Endothelial cell of umbilical vein (primary cell): Measurements from ENCODE around the gene CHMP6. TPM values are rescaled to one million over a fixed set of nuclear protein-coding genes. Genes with fewer than 3 reads are reported as not detected.

Source experiments
- BruUV-seq: library from RNA; stranded (reverse); fragments of 400-500 nt; replicated peaks from 2 replicates; lab custom pipeline; 2021; lab: Mats Ljungman, UMichigan
- CTCF ChIA-PET: fragments of 300-600, 350-600 bp; sonication (Branson Sonifier 250); formaldehyde crosslinking; loops from one replicate; lab custom pipeline; 2021; ENCODE audit warnings: antibody characterized with exemption, inconsistent platforms; lab: Charles Lee
- POLR2A ChIA-PET: fragments of 300-600, 350-600 bp; sonication (Branson Sonifier 250); formaldehyde crosslinking; loops from one replicate; lab custom pipeline; 2021; ENCODE audit warnings: antibody characterized with exemption, inconsistent platforms; lab: Charles Lee
- DNase-seq: peaks from one replicate; pipeline ENCODE4 v3.0.0-alpha.2; 2011; ENCODE audit warnings: low read depth, low spot score
- FAIRE-seq: peaks from 2 replicates; lab custom pipeline; 2011; peaks lifted over from hg19 to GRCh38; lab: Jason Lieb, UNC
- H2AFZ ChIP-seq: 2 replicates; pipeline ENCODE4 v1.6.0; 2012; ENCODE audit warnings: low read depth, low read length, control low read depth, inconsistent platforms
- H3K27ac ChIP-seq: 2 replicates; pipeline ENCODE4 v1.5.1; 2011; ENCODE audit warnings: low read depth, mild to moderate bottlenecking, control low read depth, low read length, moderate library complexity; ENCODE audit not compliant: insufficient read depth
- H3K27me3 ChIP-seq, 2 experiments: 2 replicates each; pipeline versions ENCODE4 v1.6.0 to v1.6.1; 2011; ENCODE audit warnings: low read length in 2 of 2, mixed read lengths in 1 of 2; ENCODE audit not compliant: control insufficient read depth in 2 of 2, insufficient read depth in 2 of 2
- H3K36me3 ChIP-seq, 2 experiments: 2 replicates in 1 of 2; 3 replicates in 1 of 2; pipeline ENCODE4 v1.5.1; 2011; ENCODE audit warnings: low read length in 2 of 2, mild to moderate bottlenecking in 1 of 2, moderate library complexity in 1 of 2; ENCODE audit not compliant: control insufficient read depth in 2 of 2, insufficient read depth in 2 of 2; ENCODE audit errors: extremely low read depth in 1 of 2
- H3K4me1 ChIP-seq: 3 replicates; pipeline ENCODE4 v1.5.1; 2011; ENCODE audit warnings: mild to moderate bottlenecking, low read length; ENCODE audit not compliant: control insufficient read depth, insufficient read depth; ENCODE audit errors: extremely low read depth
- H3K4me2 ChIP-seq: 2 replicates; pipeline ENCODE4 v1.6.1; 2011; ENCODE audit warnings: low read length, control low read depth, mixed read lengths; ENCODE audit not compliant: insufficient read depth
- H3K4me3 ChIP-seq, 3 experiments: fragments of 200-600 bp in 1 of 3; sonication (generic), shearing (Covaris generic) in 1 of 3; replicated peaks in 1 of 3; 2 replicates each; pipeline ENCODE4 v1.5.1; 2011 to 2016; ENCODE audit warnings: control low read depth in 3 of 3, low read length in 3 of 3, mild to moderate bottlenecking in 2 of 3, inconsistent platforms in 1 of 3, low read depth in 1 of 3, moderate library complexity in 1 of 3; ENCODE audit not compliant: insufficient read depth in 1 of 3
- H3K79me2 ChIP-seq: 2 replicates; pipeline ENCODE4 v1.6.0; 2012; ENCODE audit warnings: low read length, inconsistent platforms; ENCODE audit not compliant: control insufficient read depth, insufficient read depth
- H3K9ac ChIP-seq: replicated peaks from 2 replicates; pipeline ENCODE3; 2011; ENCODE audit warnings: low read length, control low read depth; ENCODE audit not compliant: insufficient read depth; ENCODE audit errors: extremely low read depth
- H3K9me1 ChIP-seq: replicated peaks from 3 replicates; pipeline ENCODE4 v1.6.0; 2011; ENCODE audit warnings: mild to moderate bottlenecking, low read length; ENCODE audit not compliant: control insufficient read depth, insufficient read depth; ENCODE audit errors: extremely low read depth
- H3K9me3 ChIP-seq: replicated peaks from 2 replicates; pipeline ENCODE4 v1.5.1; 2012; ENCODE audit warnings: low read length, inconsistent platforms; ENCODE audit not compliant: control insufficient read depth, insufficient read depth
- H4K20me1 ChIP-seq: replicated peaks from 2 replicates; pipeline ENCODE3; 2011; ENCODE audit warnings: mild to moderate bottlenecking, low read length; ENCODE audit not compliant: control insufficient read depth, insufficient read depth; ENCODE audit errors: extremely low read depth
- CTCF ChIP-seq, 2 donors: IDR thresholded peaks; 1 replicate in 1 of 2; 2 replicates in 1 of 2; pipeline ENCODE4 v1.5.1; 2011; ENCODE audit warnings: low read length in 2 of 2, mild to moderate bottlenecking in 2 of 2, moderate library complexity in 2 of 2, control low read depth in 1 of 2, inconsistent platforms in 1 of 2, low read depth in 1 of 2; ENCODE audit not compliant: insufficient read depth in 1 of 2; ENCODE audit errors: extremely low read depth in 1 of 2
- EZH2 ChIP-seq: IDR thresholded peaks from 2 replicates; pipeline ENCODE4 v1.6.1; 2012; ENCODE audit warnings: borderline replicate concordance, low read depth, mild to moderate bottlenecking, moderate library complexity, low read length, inconsistent platforms; ENCODE audit not compliant: severe bottlenecking
- FOS ChIP-seq: IDR thresholded peaks from 2 replicates; pipeline ENCODE4 v1.6.1; 2011; ENCODE audit warnings: mild to moderate bottlenecking, low read length, moderate library complexity, borderline replicate concordance; ENCODE audit not compliant: insufficient read depth
- GATA2 ChIP-seq: IDR thresholded peaks from 2 replicates; pipeline ENCODE4 v1.7.0; 2011; ENCODE audit warnings: low read depth, mild to moderate bottlenecking, moderate library complexity, mixed read lengths, low read length; ENCODE audit not compliant: insufficient read length, insufficient read depth
- JUN ChIP-seq: IDR thresholded peaks from 2 replicates; pipeline ENCODE4 v1.6.1; 2011; ENCODE audit warnings: borderline replicate concordance, low read depth; ENCODE audit not compliant: insufficient read length, insufficient read depth
- MAX ChIP-seq: IDR thresholded peaks from 2 replicates; pipeline ENCODE4 v1.6.1; 2011; ENCODE audit not compliant: insufficient read depth, insufficient read length
- MYC ChIP-seq: IDR thresholded peaks from one replicate; pipeline ENCODE4 v1.6.1; 2011; ENCODE audit warnings: mild to moderate bottlenecking, low read depth, low read length
- POLR2A ChIP-seq: IDR thresholded peaks from 2 replicates; pipeline ENCODE4 v1.6.1; 2012; ENCODE audit warnings: low read depth, mild to moderate bottlenecking, control low read depth, low read length
- POLR2AphosphoS5 ChIP-seq: IDR thresholded peaks from 2 replicates; pipeline ENCODE4 v1.6.1; 2012; ENCODE audit warnings: low read depth, mild to moderate bottlenecking, control low read depth, low read length, moderate library complexity; ENCODE audit not compliant: insufficient read depth
- dilution Hi-C: fragments of 300-500 bp; cut with MboI; formaldehyde crosslinking; loops from one replicate; pipeline ENCODE4 v1.15.0; 2019; ENCODE audit warnings: low sequenced_read_pairs; ENCODE audit not compliant: extremely low pct_ligation_motif_present
- intact Hi-C: fragments of 100-400 bp; cut with micrococcal nuclease; formaldehyde crosslinking; loops from one replicate; pipeline ENCODE4 v1.10.0; 2022
- polyA plus RNA-seq, 4 experiments: library from polyadenylated mRNA; depleted of rRNA in 3 of 4; stranded (reverse) in 3 of 4; unstranded in 1 of 4; fragments of >200 nt; gene quantifications; 2 replicates each; pipeline versions ENCODE4 v1.2.1 to v1.2.3, GENCODE V29; 2011 to 2012; ENCODE audit warnings: missing spikeins in 1 of 4
- total RNA-seq: library from RNA; stranded (reverse); gene quantifications from 2 replicates; pipeline ENCODE4 v1.2.3, GENCODE V29; 2021

The CHMP6 gene
- total and polyA plus RNA-seq, 2 donors (not counting 3 experiments of a cell fraction or from before 2014, with no cell fraction given), result 42.5 to 48.5 TPM

GRCh38 chr17:81020443-81020766 lies 28.8 kb downstream of the CHMP6 start:
- ChIA-PET CTCF (interaction anchor here (1.0 to 4.4 kb wide), 6 partner anchors 10 to 83 kb away, joined by 3 to 62 read pairs (median 4); no protein-coding TSS in a partner anchor), POLR2A (no interaction called here)
- no peaks in the 10 kb centered on the region for H3K27me3 ChIP-seq
- H3K4me2 ChIP-seq, result no peak overlapping the region
- no peak overlapping the region for H3K4me3 ChIP-seq
- H3K4me1 ChIP-seq, result peaks cover 12% of the 10 kb centered on the region
- no peaks in the 10 kb centered on the region for H3K36me3 ChIP-seq
- intact Hi-C loops (no loop called here), dilution Hi-C loops (no loop called here)
- no TSS peak for BruUV-seq
- FAIRE-seq, result no peak
- H3K9me3 ChIP-seq, result no peaks in the 10 kb centered on the region
- H3K27ac ChIP-seq, result no peak overlapping the region
- no peaks in the 10 kb centered on the region for H3K9me1 ChIP-seq
- no peak overlapping the region for H2AFZ ChIP-seq
- TF ChIP-seq CTCF (IDR thresholded peaks at IDR 0.05; ENCODE audit: extremely low read depth in 1 of 2, insufficient read depth in 1 of 2, low read depth in 1 of 2, low read length in 2 of 2) (no peak), MYC (no peak), JUN (no peak)
- no peaks in the 10 kb centered on the region for H4K20me1 ChIP-seq
- no peak for DNase-seq
- H3K79me2 ChIP-seq, result no peaks in the 10 kb centered on the region
- no peak overlapping the region for H3K9ac ChIP-seq

- no TSS peak for BruUV-seq
- peaks cover 12% of the 10 kb centered on the region for H3K4me1 ChIP-seq
- TF ChIP-seq FOS (no peak), POLR2A (no peak), MYC (no peak), MAX (no peak), JUN (no peak), GATA2 (no peak), POLR2AphosphoS5 (no peak), CTCF (IDR thresholded peaks at IDR 0.05; ENCODE audit: extremely low read depth in 1 of 2, insufficient read depth in 1 of 2, low read depth in 1 of 2, low read length in 2 of 2) (no peak), EZH2 (no peak)
- H3K36me3 ChIP-seq, result no peaks in the 10 kb centered on the region
- H3K9ac ChIP-seq, result no peak overlapping the region
- H3K27ac ChIP-seq, result no peak overlapping the region
- no peaks in the 10 kb centered on the region for H3K9me1 ChIP-seq
- no peaks in the 10 kb centered on the region for H4K20me1 ChIP-seq
- POLR2A ChIA-PET, result no interaction called here
- CTCF ChIA-PET, result interaction anchor here (1.0 to 4.4 kb wide), 6 partner anchors 10 to 82 kb away, joined by 3 to 62 read pairs (median 4); no protein-coding TSS in a partner anchor
- no peak overlapping the region for H3K4me2 ChIP-seq
- H3K27me3 ChIP-seq, result no peaks in the 10 kb centered on the region
- DNase-seq, result no peak
- no peaks in the 10 kb centered on the region for H3K79me2 ChIP-seq
- no peak overlapping the region for H2AFZ ChIP-seq
- H3K9me3 ChIP-seq, result no peaks in the 10 kb centered on the region
- dilution Hi-C loops, result no loop called here
- peak; percentile 44 for FAIRE-seq
- H3K4me3 ChIP-seq, result no peak overlapping the region
- intact Hi-C loops, result no loop called here
Measured at GRCh38 chr17:81020767-81021497, 29.3 kb downstream of the CHMP6 start.
